Right ventricle myocardium inferior (tissue), 1 donor: Measurements from ENCODE around the gene FASTKD3. TPM values are rescaled to one million over a fixed set of nuclear protein-coding genes. Genes with fewer than 3 reads are reported as not detected.

Experiments
- ATAC-seq: fragments of 200-7000 bp; cut with Tn5 transposase; one replicate; pipeline ENCODE4 v1.9.1; 2020; ENCODE audit warnings: mild to moderate bottlenecking, moderate library complexity
- DNase-seq: peaks from one replicate; pipeline ENCODE4 v3.0.0; 2021; ENCODE audit errors: missing footprints
- intact Hi-C: fragments of 100-400 bp; cut with DNase I; formaldehyde crosslinking; loops from one replicate; pipeline ENCODE4 v1.11.0; 2022
- total RNA-seq: library from RNA; stranded (reverse); fragmentation: NEBNext Ultra II Directional; extraction: Animal tissue kit (Norgen Biotek cat#: 25700); gene quantifications from one replicate; pipeline ENCODE4 v1.2.1, GENCODE V29; 2021
- donor health status: DM: no; HTN: yes; CAD: no; lungs with severe emphysema.

The FASTKD3 gene
- total RNA-seq, 1 donor from 2014 or later = 7.9 TPM

DNA sequence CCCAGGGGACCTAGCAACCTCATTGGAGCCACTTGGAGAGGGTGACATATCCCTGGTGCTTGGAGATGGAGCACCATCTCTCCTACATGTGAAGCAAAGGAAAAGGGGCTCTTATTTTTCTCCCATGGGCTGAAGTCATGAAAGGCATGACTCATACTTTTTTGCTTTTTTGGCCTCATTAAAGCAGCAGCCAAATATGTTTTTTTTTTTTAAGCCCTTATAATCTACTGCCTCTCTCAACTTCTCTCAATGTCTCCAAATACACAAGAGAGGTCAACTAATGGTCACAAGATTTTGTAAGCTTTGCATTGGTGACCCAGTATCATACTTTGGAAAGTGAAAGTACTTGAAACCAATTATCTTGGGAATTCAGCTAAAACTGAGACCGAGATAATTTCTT, 16.3 kb downstream of the FASTKD3 start:
- DNase-seq (no peak), ATAC-seq (peak; percentile 34)
- intact Hi-C loops = no loop called here

DNA sequence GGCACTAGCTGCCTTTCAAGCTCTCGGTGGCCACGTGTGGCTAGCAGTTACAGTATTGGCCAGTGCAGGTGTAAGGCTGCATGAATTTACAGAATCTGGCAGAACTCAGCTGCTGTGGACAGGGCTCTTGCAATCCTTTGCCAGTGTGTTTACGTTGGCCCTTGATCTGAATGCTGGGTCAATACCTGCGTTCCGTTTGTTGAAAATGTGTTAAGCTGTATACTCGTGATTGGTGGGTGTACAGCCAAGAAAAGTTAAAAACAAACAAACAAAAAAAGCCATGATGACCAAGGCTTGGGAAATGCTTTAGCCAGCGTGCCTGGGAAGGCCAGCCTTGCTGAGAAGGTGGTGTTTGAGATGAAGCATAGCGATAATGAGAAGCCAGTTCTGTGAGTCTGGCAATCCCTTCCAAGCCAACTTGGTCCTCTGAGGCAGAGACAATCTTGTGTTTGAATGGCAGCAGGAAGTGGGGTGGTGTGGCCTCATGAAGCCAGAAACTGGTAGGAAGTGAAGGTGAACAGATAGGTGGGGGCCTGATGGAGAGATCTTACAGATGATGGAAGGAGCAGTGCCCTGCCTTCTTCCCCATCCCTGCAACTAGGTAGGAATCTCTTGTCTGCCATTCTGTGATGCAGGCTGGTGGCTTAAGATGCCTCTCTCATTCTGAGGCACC, 17.1 kb downstream of the FASTKD3 start:
- ATAC-seq (no peak), DNase-seq (no peak)
- intact Hi-C loops = no loop called here

DNA sequence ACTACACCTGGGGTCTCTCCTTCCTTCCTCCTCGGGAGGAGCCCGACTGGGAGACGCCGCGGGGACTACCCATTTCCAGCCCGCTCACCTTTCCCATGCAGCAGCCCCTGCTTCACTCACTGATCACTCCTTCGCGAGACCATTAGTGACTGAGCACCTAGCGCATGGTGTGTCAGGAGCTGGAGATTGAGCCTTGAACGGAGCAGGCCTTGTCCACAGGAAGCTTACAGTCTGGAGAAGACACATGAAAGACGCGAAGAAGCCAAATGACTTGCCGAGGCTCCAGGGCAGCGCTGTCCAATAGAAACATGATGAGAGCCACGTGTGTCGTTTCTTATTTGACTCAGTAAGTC, 17.6 kb downstream of the FASTKD3 start:
- intact Hi-C loops = no loop called here
- no peak for ATAC-seq
- DNase-seq = no peak

DNA sequence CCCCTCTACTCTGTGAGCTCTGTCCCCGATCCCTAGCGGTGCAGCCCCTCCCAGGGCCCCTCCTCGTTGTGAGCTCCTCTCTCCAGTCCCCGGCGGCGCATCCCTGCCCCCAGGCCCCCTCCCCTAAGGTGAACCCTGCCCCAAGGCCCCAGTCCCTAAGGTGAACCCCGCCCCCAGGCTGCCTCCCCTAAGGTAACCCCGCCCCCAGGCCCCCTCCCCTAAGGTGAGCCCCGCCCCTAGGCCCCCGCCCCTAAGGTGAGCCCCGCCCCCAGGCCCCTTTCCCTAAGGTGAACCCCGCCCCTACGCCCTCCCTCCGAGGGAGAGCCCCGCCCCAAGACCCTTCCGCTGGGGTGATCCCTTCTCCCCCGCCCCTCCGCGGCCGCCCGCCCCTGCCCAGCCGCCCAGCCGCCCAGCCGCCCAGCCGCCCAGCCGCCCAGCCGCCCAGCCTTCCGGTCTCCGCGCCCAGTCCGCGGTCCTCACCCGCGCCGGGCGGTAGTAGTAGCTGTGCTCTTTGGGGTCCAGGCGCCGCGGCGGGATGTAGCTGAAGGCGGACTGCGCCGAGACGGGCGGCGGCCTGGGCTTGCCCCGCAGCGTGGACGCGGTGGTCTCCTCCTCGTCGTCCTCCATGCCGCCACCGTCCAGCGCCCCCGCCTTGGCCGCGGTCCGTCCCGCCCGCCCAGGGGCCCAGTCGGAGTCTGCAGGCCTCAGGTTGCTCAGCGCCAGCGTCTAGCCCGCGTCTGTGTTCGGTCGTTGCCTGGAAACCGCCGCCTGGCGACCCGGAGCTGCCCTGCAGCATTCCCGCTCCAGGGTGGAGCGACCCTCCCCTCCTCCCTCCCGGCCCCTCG, 18.2 kb downstream of the FASTKD3 start, which contains the start of gene CFAP90:
Gene CFAP90 (minus strand): TSS at position 739 of the 845 bp plus-strand sequence. CDS start 112 bp downstream, at position 627.
- ATAC-seq (peak; percentile 63), DNase-seq (peak; percentile 67)
- intact Hi-C loops = no loop called here

DNA sequence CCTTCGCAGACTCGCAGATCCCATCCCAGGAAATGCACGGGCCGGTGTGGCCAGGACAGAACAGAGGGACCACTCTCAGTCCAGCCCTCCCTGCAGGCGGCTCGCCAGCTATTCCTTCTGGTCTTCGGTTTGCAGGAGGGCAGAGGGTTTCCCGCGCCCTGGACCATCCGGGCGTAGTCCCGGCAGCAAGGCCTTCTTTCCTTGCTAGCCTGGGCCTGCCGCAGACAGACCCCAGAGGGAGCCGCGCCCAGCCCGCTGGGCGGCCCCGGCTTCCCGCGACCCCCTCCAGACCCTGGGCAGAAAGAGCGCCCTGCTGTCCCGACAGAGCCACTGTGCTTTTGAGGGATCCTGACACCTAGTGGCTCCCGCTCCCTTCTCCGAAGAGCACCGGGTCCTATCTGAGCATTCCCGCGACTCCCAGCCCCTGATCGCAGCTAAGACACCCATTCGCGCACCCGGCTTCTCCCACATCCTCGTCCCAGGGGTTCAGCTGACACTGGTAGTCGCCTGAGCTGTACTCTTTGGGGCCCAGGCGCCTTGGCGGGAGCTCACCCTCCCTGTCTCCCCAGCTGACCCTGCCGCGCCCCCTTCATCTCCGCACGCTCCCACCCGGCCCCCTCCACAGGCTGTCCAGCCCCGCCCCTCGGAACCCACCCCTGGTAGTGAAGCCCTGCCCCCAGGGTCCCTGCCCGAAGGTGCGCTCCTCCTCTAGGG, 19.0 kb downstream of the FASTKD3 start:
- no peak for DNase-seq
- ATAC-seq = peak; percentile 47
- intact Hi-C loops = no loop called here

DNA sequence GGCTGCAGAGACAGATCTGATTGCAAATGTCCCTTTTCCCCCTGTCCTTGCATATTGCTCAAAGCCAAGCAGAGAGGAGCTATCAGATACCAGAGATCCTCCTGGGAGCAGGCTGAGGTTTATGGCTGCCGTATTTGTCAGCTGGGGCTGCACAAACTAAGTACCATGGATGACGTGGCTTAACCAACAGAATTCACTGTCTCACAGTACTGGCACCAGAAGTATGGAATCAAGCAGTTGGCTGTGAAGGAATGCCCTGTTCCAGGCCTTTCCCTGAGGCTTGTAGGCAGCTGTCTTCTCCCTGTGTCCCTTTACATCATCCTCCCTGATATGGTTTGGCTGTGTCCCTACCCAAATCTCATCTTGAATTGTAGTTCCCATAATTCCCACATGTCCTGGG, 20.5 kb downstream of the FASTKD3 start:
- intact Hi-C loops = no loop called here
- ATAC-seq (no peak), DNase-seq (no peak)

DNA sequence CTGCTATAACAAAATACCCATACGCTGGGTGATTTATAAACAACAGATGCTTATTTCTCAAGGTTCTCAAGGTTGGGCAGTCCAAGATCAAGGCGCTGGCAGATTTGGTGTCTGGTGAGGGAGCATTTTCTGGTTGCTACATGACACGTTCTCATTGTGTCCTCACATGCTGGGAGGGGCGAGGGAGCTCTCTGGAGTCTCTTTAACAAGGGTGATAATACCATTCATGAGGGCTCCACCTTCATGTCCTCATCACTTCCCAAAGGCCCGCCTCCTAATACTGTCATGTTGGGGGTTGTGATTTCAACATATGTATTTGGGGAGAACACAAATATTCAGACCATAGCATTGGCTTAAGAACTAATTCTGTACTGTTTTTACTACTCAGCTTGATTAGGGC, 22.5 kb downstream of the FASTKD3 start:
- intact Hi-C loops = no loop called here
- ATAC-seq (no peak), DNase-seq (no peak)

DNA sequence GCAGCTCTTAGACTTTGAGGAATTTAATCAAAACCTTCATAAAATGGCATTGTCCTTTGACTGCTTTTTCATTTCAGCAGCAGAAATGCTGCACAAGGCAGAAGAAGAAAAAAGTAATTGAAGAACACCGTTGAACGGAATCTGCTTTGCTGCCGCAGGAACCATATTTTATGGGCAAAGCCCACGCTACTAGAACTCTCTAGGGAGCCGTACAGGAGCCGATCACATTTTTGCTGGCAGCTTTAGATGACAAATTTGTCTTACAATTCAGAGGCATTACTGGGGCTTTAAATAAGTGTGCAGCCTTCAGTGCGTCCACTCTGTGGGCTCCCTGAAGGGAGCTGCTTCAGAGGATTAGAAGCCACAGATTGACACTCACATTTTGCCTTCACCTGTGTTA, 23.3 kb downstream of the FASTKD3 start:
- no peak for ATAC-seq
- intact Hi-C loops = no loop called here

DNA sequence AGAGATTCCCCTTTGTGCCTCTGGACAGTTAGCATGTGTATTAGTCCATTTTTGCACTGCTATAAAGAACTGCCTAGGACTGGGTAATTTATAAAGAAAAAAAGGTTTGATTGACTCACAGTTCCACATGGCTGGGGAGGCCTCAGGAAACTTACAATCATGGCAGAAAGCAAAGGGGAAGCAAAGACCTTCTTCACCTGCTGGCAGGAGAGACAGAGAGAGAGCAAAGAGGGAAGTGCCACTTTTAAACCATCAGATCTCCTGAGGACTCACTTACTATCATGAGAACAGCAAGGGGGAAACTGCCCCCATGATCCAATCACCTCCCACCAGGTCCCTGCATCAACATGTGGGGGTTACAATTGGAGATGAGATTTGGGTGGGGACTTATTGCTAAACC, 23.9 kb downstream of the FASTKD3 start:
- no peak for DNase-seq
- intact Hi-C loops = no loop called here
- no peak for ATAC-seq

More for the DNA sequence above, 23.3 kb downstream of the FASTKD3 start:
- DNase-seq = no peak

DNA sequence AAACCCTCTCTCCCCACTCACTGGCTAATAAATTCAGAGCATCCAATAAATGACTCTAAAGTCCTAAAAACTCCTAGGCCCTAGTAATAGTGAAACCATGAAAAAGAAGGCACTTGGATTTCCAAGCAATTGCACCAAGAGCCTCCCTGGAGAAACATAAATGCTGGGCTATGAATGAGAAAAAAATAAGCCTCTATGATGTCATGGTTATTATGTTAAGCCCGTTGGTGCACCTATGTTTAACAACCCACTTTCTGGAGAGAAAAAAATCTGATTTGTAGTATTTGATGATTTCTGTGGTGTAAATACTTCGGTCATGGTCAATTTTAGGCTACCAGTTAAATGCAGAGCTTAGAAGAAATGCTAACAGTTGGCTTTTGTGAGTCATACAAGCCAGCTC, 26.3 kb downstream of the FASTKD3 start:
- no peak for DNase-seq
- no peak for ATAC-seq

DNA sequence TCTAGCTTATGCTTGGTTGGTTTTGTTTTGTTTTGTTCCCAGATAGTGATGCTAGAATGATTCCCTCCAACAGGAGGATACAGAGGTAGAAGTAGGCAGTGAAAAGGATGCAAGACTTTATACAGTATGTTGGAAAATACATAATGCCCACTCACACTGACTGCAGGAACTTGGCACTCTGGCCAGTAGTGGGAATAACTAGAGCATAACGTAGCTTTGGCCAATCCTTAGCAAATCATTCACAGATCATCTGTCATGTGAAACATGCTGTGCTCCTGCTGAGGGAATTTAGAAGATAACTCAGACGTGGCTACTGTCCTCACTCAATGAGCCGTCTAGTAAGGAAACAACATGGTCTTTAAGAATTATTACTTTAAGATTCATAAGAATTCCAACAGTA, 31.4 kb downstream of the FASTKD3 start:
- intact Hi-C loops = no loop called here
- ATAC-seq (no peak), DNase-seq (no peak)

More for the DNA sequence above, 26.3 kb downstream of the FASTKD3 start:
- intact Hi-C loops = no loop called here

DNA sequence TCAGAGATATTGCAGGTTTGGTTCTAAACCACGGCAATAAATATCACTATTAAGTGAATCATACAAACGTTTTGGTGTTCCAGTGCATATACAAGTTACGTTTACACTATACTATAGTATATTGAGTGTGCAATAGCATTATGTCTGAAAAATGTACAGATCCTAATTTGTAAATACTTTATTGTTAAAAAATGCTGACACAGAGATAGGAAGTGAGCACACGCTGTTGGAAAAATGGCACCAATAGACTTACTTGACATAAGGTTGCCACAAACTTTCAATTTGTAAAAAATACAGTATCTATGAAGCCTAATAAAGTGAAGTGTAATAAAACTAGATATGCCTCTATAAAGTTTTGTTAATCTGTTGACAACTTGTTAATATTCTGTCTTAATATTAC, 33.8 kb downstream of the FASTKD3 start:
- intact Hi-C loops = no loop called here
- ATAC-seq = no peak

DNA sequence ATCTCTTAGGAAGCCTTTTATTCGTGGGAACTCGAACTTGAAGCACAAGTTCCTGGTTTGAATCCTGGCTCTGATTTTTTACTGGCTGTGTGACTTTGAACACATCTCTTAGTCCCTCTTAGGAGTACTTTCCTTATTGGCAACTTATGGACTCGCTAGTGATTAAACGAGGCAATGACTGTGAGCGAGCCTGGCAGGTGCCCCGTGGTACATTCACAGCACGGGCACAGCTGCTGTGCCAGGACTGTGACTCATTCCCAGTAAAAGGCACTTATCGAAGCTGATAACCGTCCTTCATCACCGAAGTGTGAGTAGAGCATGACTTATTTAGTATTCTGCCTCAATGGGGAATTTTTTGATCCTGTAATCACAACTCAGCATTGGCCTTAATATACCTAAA, 40.6 kb downstream of the FASTKD3 start:
- intact Hi-C loops = no loop called here
- DNase-seq (no peak), ATAC-seq (peak; percentile 88)

More for the DNA sequence above, 33.8 kb downstream of the FASTKD3 start:
- DNase-seq = no peak

DNA sequence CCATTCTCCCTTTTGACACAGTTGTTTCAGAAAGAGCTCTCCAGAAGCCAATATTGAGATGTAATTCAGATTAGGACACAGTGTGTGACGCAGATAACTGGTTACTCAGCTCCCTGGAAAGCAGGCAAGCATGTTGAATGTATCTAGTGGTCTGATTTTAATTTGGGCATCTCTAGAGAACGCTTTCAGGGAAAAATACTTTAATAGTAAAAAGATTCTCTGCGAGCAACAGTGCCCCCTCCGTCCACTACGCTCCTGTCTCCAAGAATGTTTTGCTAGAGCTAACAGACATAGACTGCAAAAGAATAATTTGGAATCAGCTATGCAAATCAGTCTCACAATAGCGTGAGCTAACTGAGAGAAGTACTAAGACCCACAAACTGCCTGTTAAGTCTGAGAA, 41.2 kb downstream of the FASTKD3 start:
- ATAC-seq = no peak
- intact Hi-C loops = no loop called here
- no peak for DNase-seq

DNA sequence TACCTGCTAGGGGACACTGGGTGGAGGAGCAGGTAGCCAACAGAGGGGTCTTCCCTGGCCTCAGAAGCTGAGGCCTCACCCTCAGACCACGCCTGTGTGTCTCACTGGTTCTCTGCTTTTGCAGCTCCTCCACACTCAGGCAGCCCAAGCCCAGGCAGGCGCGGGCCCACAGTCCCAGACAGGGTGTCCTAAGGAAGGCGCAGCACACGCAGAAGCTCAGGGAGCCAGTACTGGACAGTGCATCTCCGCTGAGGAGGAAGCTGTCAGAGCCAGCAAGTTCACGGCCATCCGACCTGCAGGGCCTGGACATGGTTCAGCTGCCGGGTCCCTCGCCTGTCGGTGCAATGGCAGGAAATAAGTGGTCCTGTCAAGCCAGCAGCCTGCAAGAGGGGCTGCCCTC, 43.2 kb downstream of the FASTKD3 start:
- ATAC-seq = no peak
- no peak for DNase-seq
- intact Hi-C loops = no loop called here

DNA sequence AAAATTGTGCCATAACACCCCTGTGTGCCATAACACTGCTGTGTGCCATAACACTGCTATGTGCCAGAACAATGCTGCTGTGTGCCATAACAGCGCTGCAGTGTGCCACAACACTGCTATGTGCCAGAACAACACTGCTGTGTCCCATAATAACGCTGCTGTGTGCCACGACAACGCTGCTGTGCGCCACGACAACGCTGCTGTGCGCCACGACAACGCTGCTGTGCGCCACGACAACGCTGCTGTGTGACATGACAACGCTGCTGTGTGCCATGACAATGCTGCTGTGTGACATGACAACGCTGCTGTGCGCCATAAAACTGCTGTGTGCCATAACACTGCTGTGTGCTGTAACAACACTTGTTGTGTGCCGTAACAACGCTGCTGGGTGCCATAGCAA, 43.8 kb downstream of the FASTKD3 start:
- intact Hi-C loops = no loop called here
- no peak for DNase-seq
- no peak for ATAC-seq

DNA sequence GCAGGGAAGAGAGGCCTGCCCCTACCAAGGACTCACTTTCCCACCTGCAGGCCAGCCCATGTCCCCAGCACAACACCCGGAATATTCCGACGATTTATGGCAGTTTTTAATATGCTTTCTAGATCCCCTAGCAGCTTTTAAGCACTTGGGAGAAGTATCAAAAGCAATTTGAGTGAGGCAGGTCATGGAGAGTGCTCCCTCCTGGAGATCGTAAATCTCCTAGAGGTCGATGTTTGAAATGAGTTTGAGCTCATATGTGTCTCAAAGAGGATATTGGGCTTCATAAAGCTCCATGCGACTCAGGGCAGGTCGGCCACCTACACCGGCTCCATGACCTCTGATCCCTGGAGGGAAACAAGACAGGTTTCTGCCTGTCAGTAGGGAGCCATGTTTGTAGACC, 45.2 kb downstream of the FASTKD3 start:
- ATAC-seq = no peak
- intact Hi-C loops = no loop called here
- no peak for DNase-seq

DNA sequence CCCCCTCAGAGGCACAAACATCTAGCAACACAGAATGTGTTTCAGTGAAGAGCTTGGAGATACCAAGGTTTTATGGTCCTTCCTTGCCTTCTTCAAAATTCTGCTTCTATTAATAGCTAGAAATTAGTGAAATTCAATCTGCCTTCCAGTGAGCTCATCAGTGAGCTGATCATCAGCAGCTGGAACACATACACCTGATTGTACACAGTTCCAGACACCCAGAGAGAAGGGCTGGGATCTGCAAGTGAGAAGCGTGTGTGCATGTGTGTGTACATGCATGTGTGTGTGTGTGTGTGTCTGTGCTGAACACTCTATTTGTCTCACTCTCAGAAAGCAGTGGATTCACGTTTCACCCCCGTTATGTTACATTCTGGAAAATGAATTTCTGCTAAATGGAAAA, 46.4 kb downstream of the FASTKD3 start:
- intact Hi-C loops = no loop called here
- DNase-seq (no peak), ATAC-seq (no peak)

DNA sequence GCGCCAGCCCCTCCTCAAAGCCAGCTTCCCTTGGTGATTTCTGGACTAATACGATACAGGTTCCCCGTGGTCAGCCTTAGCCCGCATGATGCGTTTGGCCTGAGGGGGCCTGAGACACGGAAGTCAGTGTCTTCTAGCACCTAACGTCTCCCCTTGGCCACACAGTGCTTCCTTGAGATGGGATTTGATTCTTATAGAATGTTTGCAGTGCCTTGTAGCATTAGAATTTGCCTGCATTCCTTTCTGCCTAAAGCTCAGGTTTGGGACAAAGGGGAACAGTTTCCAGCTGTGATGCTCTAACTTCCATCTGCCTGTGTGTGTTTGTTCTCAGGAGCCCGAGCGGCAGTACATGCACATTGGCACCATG, 52.3 kb downstream of the FASTKD3 start:
- ATAC-seq = no peak
- intact Hi-C loops = no loop called here
- no peak for DNase-seq
